ENCODE results near the gene ELAVL2.

DNA sequence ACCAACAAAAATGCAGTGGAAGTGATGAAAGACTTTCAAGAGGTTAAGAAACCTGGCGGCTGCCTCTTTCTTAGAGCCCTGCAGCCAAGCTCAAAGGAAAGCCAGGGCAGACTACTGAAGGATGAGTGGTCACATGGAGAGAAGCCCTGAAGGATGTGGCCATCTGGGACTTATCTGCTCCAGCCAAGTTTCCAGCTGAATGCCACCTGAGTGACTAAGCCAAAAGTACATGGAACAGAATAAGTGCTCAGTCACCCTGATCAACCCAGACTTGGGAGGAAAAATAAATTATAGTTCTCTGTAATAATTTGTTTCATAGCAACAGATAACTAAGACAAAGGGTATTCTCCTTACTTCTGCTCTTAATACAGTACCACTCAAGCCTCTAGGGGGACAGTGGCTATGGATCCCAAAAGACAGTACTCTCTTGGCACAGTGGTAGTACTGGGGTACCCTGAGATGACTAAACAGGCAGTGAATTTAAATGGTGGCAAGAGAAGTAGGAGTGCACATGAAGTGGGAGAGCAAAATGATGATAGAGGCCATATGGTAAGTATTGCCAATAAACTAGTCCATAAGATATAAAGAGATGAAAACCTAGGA lies 182.3 kb downstream of the ELAVL2 start:
- TF ChIP-seq POLR2A (IDR thresholded peaks at IDR 0.05) = no peak
- TF ChIP-seq, protein P1, sequence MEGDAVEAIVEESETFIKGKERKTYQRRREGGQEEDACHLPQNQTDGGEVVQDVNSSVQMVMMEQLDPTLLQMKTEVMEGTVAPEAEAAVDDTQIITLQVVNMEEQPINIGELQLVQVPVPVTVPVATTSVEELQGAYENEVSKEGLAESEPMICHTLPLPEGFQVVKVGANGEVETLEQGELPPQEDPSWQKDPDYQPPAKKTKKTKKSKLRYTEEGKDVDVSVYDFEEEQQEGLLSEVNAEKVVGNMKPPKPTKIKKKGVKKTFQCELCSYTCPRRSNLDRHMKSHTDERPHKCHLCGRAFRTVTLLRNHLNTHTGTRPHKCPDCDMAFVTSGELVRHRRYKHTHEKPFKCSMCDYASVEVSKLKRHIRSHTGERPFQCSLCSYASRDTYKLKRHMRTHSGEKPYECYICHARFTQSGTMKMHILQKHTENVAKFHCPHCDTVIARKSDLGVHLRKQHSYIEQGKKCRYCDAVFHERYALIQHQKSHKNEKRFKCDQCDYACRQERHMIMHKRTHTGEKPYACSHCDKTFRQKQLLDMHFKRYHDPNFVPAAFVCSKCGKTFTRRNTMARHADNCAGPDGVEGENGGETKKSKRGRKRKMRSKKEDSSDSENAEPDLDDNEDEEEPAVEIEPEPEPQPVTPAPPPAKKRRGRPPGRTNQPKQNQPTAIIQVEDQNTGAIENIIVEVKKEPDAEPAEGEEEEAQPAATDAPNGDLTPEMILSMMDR (IDR thresholded peaks at IDR 0.05) = no peak

Measured in Peyer's patch (tissue), 4 donors.